Measurements from ENCODE around the gene LRIG3.
"Not testable (repeated sequence)": the region's sequence is repeated elsewhere in the genome, so short reads cannot be mapped to it uniquely, and the experiment has no call there.

LRIG3 gene

GRCh38 chr12:58906917-58907316 is 13.4 kb downstream of the LRIG3 start:
- no peak for DNase-seq (ENCODE audit: low read depth)

- no peak for DNase-seq (ENCODE audit: low read depth)
Observed at GRCh38 chr12:58905422-58905821, 14.9 kb downstream of the LRIG3 start.

GRCh38 chr12:58902726-58903125 is 17.6 kb downstream of the LRIG3 start:
- not testable (repeated sequence) for DNase-seq (ENCODE audit: low read depth)

GRCh38 chr12:58901664-58902063 is 18.6 kb downstream of the LRIG3 start:
- DNase-seq (ENCODE audit: low read depth), result no peak

GRCh38 chr12:58897969-58898368 is 22.3 kb downstream of the LRIG3 start:
- DNase-seq (ENCODE audit: low read depth), result no peak

GRCh38 chr12:58896278-58896677 is 24.0 kb downstream of the LRIG3 start:
- no peak for DNase-seq (ENCODE audit: low read depth)

GRCh38 chr12:58895053-58895452 is 25.3 kb downstream of the LRIG3 start:
- no peak for DNase-seq (ENCODE audit: low read depth)

GRCh38 chr12:58894040-58894439 is 26.3 kb downstream of the LRIG3 start:
- no peak for DNase-seq (ENCODE audit: low read depth)

GRCh38 chr12:58893495-58893894 is 26.8 kb downstream of the LRIG3 start:
- DNase-seq (ENCODE audit: low read depth), result no peak

- DNase-seq (ENCODE audit: low read depth), result no peak
Observed at GRCh38 chr12:58889557-58889956, 30.7 kb downstream of the LRIG3 start.

GRCh38 chr12:58888131-58888783 is 32.0 kb downstream of the LRIG3 start:
- DNase-seq (ENCODE audit: low read depth), result no peak

GRCh38 chr12:58887068-58887467 is 33.2 kb downstream of the LRIG3 start:
- DNase-seq (ENCODE audit: low read depth), result no peak

GRCh38 chr12:58886474-58886873 is 33.8 kb downstream of the LRIG3 start:
- DNase-seq (ENCODE audit: low read depth), result no peak

- DNase-seq (ENCODE audit: low read depth), result no peak
Observed at GRCh38 chr12:58884916-58885315, 35.4 kb downstream of the LRIG3 start.

- no peak for DNase-seq (ENCODE audit: low read depth)
Observed at GRCh38 chr12:58883576-58884334, 36.5 kb downstream of the LRIG3 start.

GRCh38 chr12:58882826-58883225 is 37.5 kb downstream of the LRIG3 start:
- no peak for DNase-seq (ENCODE audit: low read depth)

GRCh38 chr12:58881816-58882215 is 38.5 kb downstream of the LRIG3 start:
- DNase-seq (ENCODE audit: low read depth), result no peak

- no peak for DNase-seq (ENCODE audit: low read depth)
Observed at GRCh38 chr12:58880639-58881038, 39.7 kb downstream of the LRIG3 start.

GRCh38 chr12:58877243-58877743 is 43.0 kb downstream of the LRIG3 start:
- DNase-seq (ENCODE audit: low read depth), result no peak

- no peak for DNase-seq (ENCODE audit: low read depth)
Observed at GRCh38 chr12:58873496-58873895, 46.8 kb downstream of the LRIG3 start.

GRCh38 chr12:58871556-58871955 is 48.7 kb downstream of the LRIG3 start:
- no peak for DNase-seq (ENCODE audit: low read depth)

GRCh38 chr12:58870595-58870994 is 49.7 kb downstream of the LRIG3 start:
- no peak for DNase-seq (ENCODE audit: low read depth)

- no peak for DNase-seq (ENCODE audit: low read depth)
Observed at GRCh38 chr12:58860788-58861240, 59.5 kb downstream of the LRIG3 start.
